HG03135 (cell line): ENCODE results near the gene ZSWIM5.
"Not testable (repeated sequence)": the region's sequence is repeated elsewhere in the genome, so short reads cannot be mapped to it uniquely, and the experiment has no call there.

Experiments
- ATAC-seq: cut with Tn5 transposase; IDR thresholded peaks from one replicate; pipeline ENCODE4 v1.9.1; 2021; ENCODE audit warnings: mild to moderate bottlenecking, moderate library complexity; ENCODE audit not compliant: unreplicated experiment

Gene ZSWIM5

GRCh38 chr1:45205011-45205909, 1.1 kb downstream of the ZSWIM5 start:
- ATAC-seq = no peak

GRCh38 chr1:45200906-45201500, 5.4 kb downstream of the ZSWIM5 start:
- no peak for ATAC-seq

- no peak for ATAC-seq
These were observed 6.0 kb downstream of the ZSWIM5 start for GRCh38 chr1:45200435-45200834.

DNA sequence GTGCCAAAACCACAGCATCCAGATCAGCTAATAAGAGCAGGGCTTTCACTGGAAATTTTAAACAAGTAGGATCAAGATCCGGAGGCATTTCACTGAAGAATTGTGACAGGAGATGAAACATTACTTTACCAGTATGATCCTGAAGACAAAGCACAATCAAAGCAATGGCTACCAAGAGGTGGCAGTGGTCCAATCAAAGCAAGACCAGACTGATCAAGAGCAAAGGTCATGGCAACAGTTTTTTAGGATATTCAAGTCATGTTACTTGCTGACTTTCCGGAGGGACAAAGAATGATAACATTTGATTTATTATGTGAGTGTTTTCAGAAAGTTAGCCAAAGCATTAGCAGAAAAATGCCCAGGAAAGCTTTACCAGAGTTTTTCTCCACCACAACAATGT, 8.2 kb downstream of the ZSWIM5 start:
- no peak for ATAC-seq

DNA sequence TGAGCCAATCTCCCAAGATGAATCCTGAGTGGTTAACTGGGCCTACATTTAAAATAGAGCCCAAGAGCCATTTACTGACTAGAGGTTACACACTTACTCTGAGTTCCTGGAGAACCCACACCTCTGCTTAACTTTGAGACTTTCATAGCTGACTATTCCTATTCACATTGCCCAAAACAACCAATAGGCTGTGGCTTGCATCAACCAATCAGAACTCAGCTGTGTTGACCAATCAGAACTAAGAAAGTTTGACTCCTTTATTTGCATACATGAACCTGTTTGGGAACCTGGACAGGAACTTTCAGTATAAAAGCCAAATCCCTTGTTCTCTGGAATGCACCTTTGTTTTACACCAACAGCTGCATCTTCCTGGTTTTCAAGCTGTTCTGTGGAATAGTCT, 9.5 kb downstream of the ZSWIM5 start:
- ATAC-seq = no peak

DNA sequence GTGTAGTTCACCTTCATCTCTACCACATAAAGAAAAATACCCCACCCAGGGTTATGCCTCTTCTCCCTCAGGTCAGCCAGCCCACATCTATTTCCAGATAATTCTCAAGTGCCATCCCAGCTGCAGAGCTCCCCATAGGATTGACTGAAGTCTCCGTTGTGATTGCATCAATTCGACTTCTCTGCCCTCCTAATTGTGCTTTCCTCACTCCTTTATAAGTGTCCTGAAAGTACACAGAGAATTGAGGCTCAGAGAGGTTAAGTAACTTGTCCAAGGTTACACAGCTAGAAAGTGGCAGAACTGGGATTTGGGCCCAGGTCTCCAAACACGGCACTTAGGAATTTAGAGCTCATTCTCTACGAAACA, 15.0 kb downstream of the ZSWIM5 start:
- ATAC-seq = no peak

DNA sequence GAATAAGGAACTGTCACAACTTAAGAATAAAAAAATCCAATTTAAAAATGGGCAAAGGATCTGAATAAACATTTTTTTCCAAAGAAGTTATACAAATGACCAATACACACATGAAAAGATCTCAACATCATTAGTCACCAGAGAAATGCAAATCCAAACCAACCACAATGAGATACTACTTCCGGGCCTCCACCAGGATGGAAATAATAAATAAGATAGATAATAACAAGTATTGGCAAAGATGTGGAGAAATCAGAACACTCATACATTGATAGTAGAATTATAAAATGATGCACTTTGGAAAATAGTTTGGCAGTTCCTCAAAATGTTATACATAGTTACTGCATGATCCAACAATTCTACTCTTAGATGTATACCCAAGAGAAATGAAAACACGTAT, 18.7 kb downstream of the ZSWIM5 start:
- no peak for ATAC-seq

DNA sequence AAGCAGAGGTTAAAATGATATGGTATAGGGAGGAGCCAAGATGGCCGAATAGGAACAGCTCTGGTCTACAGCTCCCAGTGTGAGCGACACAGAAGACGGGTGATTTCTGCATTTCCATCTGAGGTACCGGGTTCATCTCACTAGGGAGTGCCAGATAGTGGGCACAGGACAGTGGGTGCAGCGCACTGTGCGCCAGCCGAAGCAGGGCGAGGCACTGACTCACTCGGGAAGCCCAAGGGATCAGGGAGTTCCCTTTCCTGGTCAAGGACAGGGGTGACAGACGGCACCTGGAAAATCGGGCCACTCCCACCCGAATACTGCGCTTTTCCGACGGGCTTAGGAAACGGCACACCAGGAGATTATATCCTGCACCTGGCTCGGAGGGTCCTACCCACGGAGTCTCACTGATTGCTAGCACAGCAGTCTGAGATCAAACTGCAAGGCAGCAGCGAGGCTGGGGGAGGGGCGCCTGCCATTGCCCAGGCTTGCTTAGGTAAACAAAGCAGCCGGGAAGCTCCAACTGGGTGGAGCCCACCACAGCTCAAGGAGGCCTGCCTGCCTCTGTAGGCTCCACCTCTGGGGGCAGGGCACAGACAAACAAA, 26.4 kb downstream of the ZSWIM5 start:
- ATAC-seq = not testable (repeated sequence)

DNA sequence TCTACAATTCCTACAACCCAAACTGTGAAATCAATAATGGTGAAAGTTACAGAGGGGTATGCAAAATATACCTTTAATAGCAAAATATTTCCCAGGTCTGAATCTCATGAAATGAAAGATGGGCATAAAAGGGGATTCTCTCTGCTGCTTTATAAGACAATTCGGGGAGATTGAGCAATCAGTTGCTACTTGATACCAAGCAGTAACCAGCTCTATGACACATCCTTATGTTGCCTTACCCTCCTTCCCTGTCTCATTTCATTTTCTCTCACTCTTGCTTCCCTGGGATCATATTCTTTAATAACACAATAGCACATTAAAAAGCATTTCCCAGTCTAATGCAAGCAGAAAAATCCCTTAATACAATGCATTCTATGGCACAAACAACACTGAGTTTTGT, 29.0 kb downstream of the ZSWIM5 start:
- ATAC-seq = no peak

GRCh38 chr1:45172764-45173163, 33.6 kb downstream of the ZSWIM5 start:
- no peak for ATAC-seq

GRCh38 chr1:45172005-45172404, 34.4 kb downstream of the ZSWIM5 start:
- ATAC-seq = no peak

DNA sequence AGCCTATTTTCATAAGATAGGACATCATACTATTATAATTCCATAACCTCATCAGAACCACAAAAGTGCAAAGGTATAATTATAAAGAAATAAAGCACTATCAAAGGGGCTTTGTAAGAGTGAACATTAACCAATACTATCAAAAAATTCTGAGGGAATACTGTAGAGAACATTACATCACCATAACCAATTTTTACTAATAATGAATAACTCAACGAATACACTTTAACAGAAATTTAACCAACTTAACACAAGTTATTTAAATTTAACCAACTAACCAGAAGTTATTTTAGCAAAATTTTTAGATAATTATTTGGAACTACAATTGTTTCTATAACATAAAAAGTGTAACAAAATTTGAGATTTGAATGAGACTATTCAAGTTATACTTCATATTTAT, 34.8 kb downstream of the ZSWIM5 start:
- ATAC-seq = no peak

- no peak for ATAC-seq
These were observed 36.2 kb downstream of the ZSWIM5 start for GRCh38 chr1:45170151-45170742.

DNA sequence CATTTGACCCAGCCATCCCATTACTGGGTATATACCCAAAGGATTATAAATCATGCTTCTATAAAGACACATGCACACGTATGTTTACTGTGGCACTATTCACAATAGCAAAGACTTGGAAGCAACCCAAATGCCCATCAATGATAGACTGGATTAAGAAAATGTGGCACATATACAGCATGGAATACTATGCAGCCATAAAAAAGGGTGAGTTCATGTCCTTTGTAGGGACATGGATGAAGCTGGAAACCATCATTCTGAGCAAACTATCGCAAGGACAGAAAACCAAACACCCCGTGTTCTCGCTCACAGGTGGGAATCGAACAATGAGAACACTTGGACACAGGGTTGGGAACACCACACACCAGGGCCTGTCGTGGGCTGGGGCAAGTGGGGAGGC, 38.5 kb downstream of the ZSWIM5 start:
- not testable (repeated sequence) for ATAC-seq

DNA sequence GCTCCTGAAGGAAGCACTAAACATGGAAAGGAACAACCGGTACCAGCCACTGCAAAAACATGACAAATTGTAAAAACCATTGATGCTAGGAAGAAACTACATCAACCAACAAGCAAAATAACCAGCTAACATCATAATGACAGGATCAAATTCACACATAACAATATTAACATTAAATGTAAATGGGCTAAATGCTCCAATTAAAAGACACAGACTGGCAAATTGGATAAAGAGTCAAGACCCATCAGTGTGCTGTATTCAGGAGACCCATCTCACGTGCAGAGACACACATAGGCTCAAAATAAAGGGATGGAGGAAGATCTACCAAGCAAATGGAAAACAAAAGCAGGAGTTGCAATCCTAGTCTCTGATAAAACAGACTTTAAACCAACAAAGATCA, 42.1 kb downstream of the ZSWIM5 start:
- not testable (repeated sequence) for ATAC-seq

GRCh38 chr1:45163111-45163510, 43.3 kb downstream of the ZSWIM5 start:
- ATAC-seq = not testable (repeated sequence)

- not testable (repeated sequence) for ATAC-seq
These were observed 44.1 kb downstream of the ZSWIM5 start for GRCh38 chr1:45162041-45163035.

DNA sequence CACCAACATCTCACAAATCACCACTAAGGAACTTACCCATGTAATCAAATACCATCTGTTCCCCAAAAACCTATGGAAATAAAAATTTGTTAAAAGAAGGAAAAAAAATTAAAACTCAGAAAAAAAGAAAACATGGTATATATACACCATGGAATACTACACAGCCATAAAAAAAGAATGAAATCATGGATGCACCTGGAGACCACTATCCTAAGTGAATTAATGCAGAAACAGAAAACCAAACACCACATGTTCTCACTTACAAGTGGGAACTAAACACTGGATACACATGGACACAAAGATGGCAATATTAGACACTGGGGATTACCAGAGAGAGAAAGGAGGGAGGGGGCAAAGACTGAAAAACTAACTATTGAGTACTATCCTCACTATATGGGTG, 50.4 kb downstream of the ZSWIM5 start:
- ATAC-seq = no peak

- ATAC-seq = no peak
These were observed 51.0 kb downstream of the ZSWIM5 start for GRCh38 chr1:45155423-45155822.

- ATAC-seq = no peak
These were observed 54.3 kb downstream of the ZSWIM5 start for GRCh38 chr1:45152126-45152525.
